ENCODE data around the gene SYCP2. TPM values are rescaled to one million over a fixed set of nuclear protein-coding genes. Genes with fewer than 3 reads are reported as not detected.

SYCP2 gene
- total RNA-seq, 1 experiment from 2014 or later: 1.8 TPM

DNA sequence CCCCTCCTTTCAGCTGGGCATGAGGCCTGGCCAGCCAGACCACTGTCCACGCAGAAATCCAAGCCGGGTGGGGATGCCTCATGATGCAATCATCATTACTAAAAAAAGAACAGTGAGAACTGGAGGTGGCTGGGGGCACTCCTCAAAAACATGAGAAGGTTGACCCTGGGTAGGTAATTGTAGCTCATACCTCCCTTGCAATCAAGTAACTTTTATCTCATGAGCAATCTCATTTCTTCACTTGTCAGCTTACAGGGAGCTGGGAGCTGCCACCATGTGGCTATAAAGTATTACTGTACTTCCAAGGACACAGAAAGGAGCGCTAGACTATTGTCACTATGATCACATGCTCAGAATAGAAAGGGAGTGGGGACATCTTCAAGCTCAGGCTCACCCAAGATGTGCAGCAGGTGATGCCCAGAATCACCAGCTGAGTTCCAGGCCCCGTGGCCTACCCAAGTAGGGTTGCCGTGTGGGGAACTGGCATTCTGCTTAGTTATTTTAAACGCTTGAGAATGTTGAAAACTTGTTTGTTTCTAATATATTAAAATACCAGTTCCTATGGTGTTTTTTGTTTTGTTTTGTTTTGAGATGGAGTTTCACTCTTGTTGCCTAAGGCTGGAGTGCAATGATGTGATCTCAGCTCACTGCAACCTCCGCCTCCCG is 21.8 kb upstream of the SYCP2 start:
- Histone ChIP-seq H3F3A (ENCODE audit: low read length, unreplicated experiment) (no peaks in the 10 kb centered on the region), H3K27ac (ENCODE audit: low read length) (no peak overlapping the region), H2AFZ (ENCODE audit: low read length) (no peak overlapping the region), H3K79me2 (ENCODE audit: low read length) (no peaks in the 10 kb centered on the region), H3K27me3 (ENCODE audit: low read length) (no peaks in the 10 kb centered on the region), H3K4me1 (ENCODE audit: insufficient read depth, low read length) (peaks cover 7% of the 10 kb centered on the region; the same call in 1 of the 2 replicates), H3K9ac (ENCODE audit: low read length) (no peak overlapping the region), H3K9me3 (ENCODE audit: low read length) (no peaks in the 10 kb centered on the region), H3K9me2 (replicated peaks; ENCODE audit: low read length) (no peaks in the 10 kb centered on the region), H3K4me3 (ENCODE audit: low read length) (no peak overlapping the region), H4K20me1 (ENCODE audit: low read length) (no peaks in the 10 kb centered on the region), H3K4me2 (ENCODE audit: low read length) (no peak overlapping the region), H3K36me3 (ENCODE audit: low read depth, low read length) (no peaks in the 10 kb centered on the region)
- peak; percentile 85 for ATAC-seq
- peak; percentile 65 for DNase-seq
- intact Hi-C loops (cut with micrococcal nuclease): loop anchor here (1.0 kb wide), 1 partner anchor 185 kb away; no protein-coding TSS in a partner anchor
- POLR2A ChIA-PET (ENCODE audit: unreplicated experiment): no interaction called here
- CTCF ChIA-PET: interaction anchor here (0.6 to 1.1 kb wide), 6 partner anchors 21 to 333 kb away, joined by 3 to 9 read pairs (median 4); no protein-coding TSS in a partner anchor
- no TSS peak for BruUV-seq (replicated peaks)
- TF ChIP-seq EZH2phosphoT487 (IDR thresholded peaks at IDR 0.05; ENCODE audit: borderline replicate concordance, low read length) (no peak), EZH2 (IDR thresholded peaks at IDR 0.05; ENCODE audit: low read length, unreplicated experiment) (no peak)
- TF ChIP-seq, protein P1, sequence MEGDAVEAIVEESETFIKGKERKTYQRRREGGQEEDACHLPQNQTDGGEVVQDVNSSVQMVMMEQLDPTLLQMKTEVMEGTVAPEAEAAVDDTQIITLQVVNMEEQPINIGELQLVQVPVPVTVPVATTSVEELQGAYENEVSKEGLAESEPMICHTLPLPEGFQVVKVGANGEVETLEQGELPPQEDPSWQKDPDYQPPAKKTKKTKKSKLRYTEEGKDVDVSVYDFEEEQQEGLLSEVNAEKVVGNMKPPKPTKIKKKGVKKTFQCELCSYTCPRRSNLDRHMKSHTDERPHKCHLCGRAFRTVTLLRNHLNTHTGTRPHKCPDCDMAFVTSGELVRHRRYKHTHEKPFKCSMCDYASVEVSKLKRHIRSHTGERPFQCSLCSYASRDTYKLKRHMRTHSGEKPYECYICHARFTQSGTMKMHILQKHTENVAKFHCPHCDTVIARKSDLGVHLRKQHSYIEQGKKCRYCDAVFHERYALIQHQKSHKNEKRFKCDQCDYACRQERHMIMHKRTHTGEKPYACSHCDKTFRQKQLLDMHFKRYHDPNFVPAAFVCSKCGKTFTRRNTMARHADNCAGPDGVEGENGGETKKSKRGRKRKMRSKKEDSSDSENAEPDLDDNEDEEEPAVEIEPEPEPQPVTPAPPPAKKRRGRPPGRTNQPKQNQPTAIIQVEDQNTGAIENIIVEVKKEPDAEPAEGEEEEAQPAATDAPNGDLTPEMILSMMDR (conservative IDR thresholded peaks at IDR 0.05; ENCODE audit: low read depth, low read length): peak; percentile 69

DNA sequence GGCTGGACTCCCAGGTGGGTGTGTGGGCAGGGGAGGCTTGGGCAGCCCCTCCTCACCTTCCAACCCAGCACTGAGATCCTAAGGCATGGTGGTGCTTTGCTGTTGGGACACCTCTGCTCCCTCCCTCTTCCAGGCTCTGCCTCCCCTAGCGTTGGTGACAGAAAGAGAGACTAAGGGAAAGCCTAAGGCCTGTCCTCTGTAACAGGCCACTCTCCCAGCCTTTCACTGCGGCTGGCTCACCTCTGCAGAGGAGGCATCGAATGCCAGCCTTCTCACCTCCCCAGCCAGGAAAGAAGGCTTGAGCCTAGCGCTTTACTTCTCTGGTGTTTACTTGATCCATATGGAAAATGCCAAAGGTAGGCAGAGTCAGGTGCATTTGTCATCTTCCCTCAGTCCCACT is 21.3 kb upstream of the SYCP2 start:
- no TSS peak for BruUV-seq (replicated peaks)
- CTCF ChIA-PET: interaction anchor here (0.6 to 1.1 kb wide), 4 partner anchors 20 to 171 kb away, joined by 3 to 9 read pairs (median 6); no protein-coding TSS in a partner anchor
- TF ChIP-seq, protein P1 (conservative IDR thresholded peaks at IDR 0.05; ENCODE audit: low read depth, low read length): no peak
- no peak for TF ChIP-seq EZH2 (IDR thresholded peaks at IDR 0.05; ENCODE audit: low read length, unreplicated experiment)

DNA sequence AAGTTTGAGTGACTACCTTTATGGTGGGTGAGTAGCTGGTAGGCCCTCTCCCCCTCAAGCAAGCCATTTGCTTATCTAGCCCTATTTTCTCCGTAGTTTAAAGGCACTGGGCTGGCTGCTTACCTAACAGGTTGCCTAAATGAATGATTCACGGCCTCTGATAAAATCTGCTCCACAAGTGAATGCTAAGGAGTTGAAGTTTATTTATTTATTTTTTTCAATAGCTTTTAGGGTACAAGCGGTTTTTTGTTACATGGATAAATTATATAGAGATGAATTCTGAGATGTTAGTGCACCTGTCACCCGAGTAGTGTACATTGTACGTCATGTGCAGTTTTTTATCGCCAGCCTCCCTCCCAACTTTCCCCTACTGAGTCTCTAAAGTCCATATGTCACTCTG is 16.5 kb upstream of the SYCP2 start:
- Histone ChIP-seq H3K79me2 (ENCODE audit: low read length) (no peaks in the 10 kb centered on the region), H2AFZ (ENCODE audit: low read length) (no peak overlapping the region), H3K27ac (ENCODE audit: low read length) (no peak overlapping the region), H3K9me3 (ENCODE audit: low read length) (no peaks in the 10 kb centered on the region), H3K4me3 (ENCODE audit: low read length) (no peak overlapping the region), H3F3A (ENCODE audit: low read length, unreplicated experiment) (no peaks in the 10 kb centered on the region), H3K4me1 (ENCODE audit: insufficient read depth, low read length) (no peaks in the 10 kb centered on the region), H3K4me2 (ENCODE audit: low read length) (no peak overlapping the region), H3K36me3 (ENCODE audit: low read depth, low read length) (no peaks in the 10 kb centered on the region; the same call in 1 of the 2 replicates), H3K9ac (ENCODE audit: low read length) (no peak overlapping the region), H3K27me3 (ENCODE audit: low read length) (no peaks in the 10 kb centered on the region), H4K20me1 (ENCODE audit: low read length) (no peaks in the 10 kb centered on the region), H3K9me2 (replicated peaks; ENCODE audit: low read length) (no peaks in the 10 kb centered on the region)
- intact Hi-C loops (cut with micrococcal nuclease): loop anchor here (1.0 kb wide), 1 partner anchor 100 kb away; no protein-coding TSS in a partner anchor
- TF ChIP-seq EZH2 (IDR thresholded peaks at IDR 0.05; ENCODE audit: low read length, unreplicated experiment): no peak
- CTCF ChIA-PET: no interaction called here
- POLR2A ChIA-PET (ENCODE audit: unreplicated experiment): no interaction called here
- no peak for DNase-seq
- no peak for ATAC-seq
- BruUV-seq (replicated peaks): no TSS peak

More for the DNA sequence above, 21.3 kb upstream of the SYCP2 start:
- H3K27me3 ChIP-seq (ENCODE audit: low read length): no peaks in the 10 kb centered on the region
- H3K4me2 ChIP-seq (ENCODE audit: low read length): no peak overlapping the region
- no peaks in the 10 kb centered on the region for H3K36me3 ChIP-seq (ENCODE audit: low read depth, low read length)
- POLR2A ChIA-PET (ENCODE audit: unreplicated experiment): no interaction called here
- ATAC-seq (no peak; the same call in 1 of the 2 replicates), DNase-seq (no peak)
- peaks cover 7% of the 10 kb centered on the region; the same call in 1 of the 2 replicates for H3K4me1 ChIP-seq (ENCODE audit: insufficient read depth, low read length)
- H4K20me1 ChIP-seq (ENCODE audit: low read length): no peaks in the 10 kb centered on the region
- no peak overlapping the region for H3K4me3 ChIP-seq (ENCODE audit: low read length)
- H3K79me2 ChIP-seq (ENCODE audit: low read length): no peaks in the 10 kb centered on the region
- no peak overlapping the region for H3K27ac ChIP-seq (ENCODE audit: low read length)
- intact Hi-C loops (cut with micrococcal nuclease): loop anchor here (1.0 kb wide), 1 partner anchor 184 kb away; no protein-coding TSS in a partner anchor
- H2AFZ ChIP-seq (ENCODE audit: low read length): no peak overlapping the region
- no peaks in the 10 kb centered on the region for H3F3A ChIP-seq (ENCODE audit: low read length, unreplicated experiment)
- H3K9me3 ChIP-seq (ENCODE audit: low read length): no peaks in the 10 kb centered on the region
- H3K9me2 ChIP-seq (replicated peaks; ENCODE audit: low read length): no peaks in the 10 kb centered on the region
- no peak overlapping the region for H3K9ac ChIP-seq (ENCODE audit: low read length)

All from PC-3 (cell line).